ENCODE results near the gene PCSK4. TPM values are rescaled to one million over a fixed set of nuclear protein-coding genes. Genes with fewer than 3 reads are reported as not detected.

Gene PCSK4
- total and polyA plus RNA-seq, 2 of the 4 experiments (the other 2 are of a cell fraction) = 0.72 to 1.7 TPM

- no peak for TF ChIP-seq MAFK (IDR thresholded peaks at IDR 0.05; ENCODE audit: low read depth, low read length)
- TF ChIP-seq BHLHE40 (IDR thresholded peaks at IDR 0.05; ENCODE audit: low read depth, low read length) = no peak
Observed at GRCh38 chr19:1505991-1506881, 16.1 kb upstream of the PCSK4 start (continued).

GRCh38 chr19:1505012-1505411 lies 14.9 kb upstream of the PCSK4 start:
- no peaks in the 10 kb centered on the region for H3K9me3 ChIP-seq (ENCODE audit: control insufficient read depth, insufficient read depth, low read length)
- ATAC-seq (ENCODE audit: low read depth) (no peak), DNase-seq (no peak)
- no peak overlapping the region for H2AK5ac ChIP-seq (ENCODE audit: low read depth, low read length)
- intact Hi-C loops (cut with micrococcal nuclease) (no loop called here), in situ Hi-C loops (cut with MboI; ENCODE audit: low sequenced_read_pairs) (no loop called here), dilution Hi-C loops (cut with HindIII; ENCODE audit: low sequenced_read_pairs, unreplicated experiment) (no loop called here)
- H2BK15ac ChIP-seq (ENCODE audit: low read depth, low read length) = no peak overlapping the region
- H2AK9ac ChIP-seq (replicated peaks; ENCODE audit: low read depth, low read length, poor library complexity) = no peak overlapping the region
- H2BK120ac ChIP-seq (ENCODE audit: low read depth, low read length) = no peak overlapping the region
- POLR2A ChIA-PET (ENCODE audit: unreplicated experiment) = no interaction called here
- no peak overlapping the region for H4K8ac ChIP-seq (ENCODE audit: low read depth in 2 of 2, low read length in 2 of 2)
- 70% methylated on average over 2 of the region's 8 CpGs; no CpG with 5 or more reads in 1 of the 2 experiments for WGBS, 2 experiments (ENCODE audit: extremely low coverage in 2 of 2, insufficient read length in 1 of 2)
- H3K9me1 ChIP-seq (ENCODE audit: insufficient read depth, low read length) = no peaks in the 10 kb centered on the region; the same call in 1 of the 2 replicates
- no peak overlapping the region for H4K91ac ChIP-seq (ENCODE audit: insufficient read depth, low read depth, low read length)
- no TSS peak for BruUV-seq (replicated peaks)
- no peak overlapping the region for H3K18ac ChIP-seq (ENCODE audit: low read depth, low read length)
- H4K5ac ChIP-seq (ENCODE audit: low read depth, low read length) = no peak overlapping the region
- CTCF ChIA-PET = no interaction called here
- H3K23ac ChIP-seq (ENCODE audit: low read depth, low read length) = no peak overlapping the region
- H3K27ac ChIP-seq (ENCODE audit: insufficient read depth, low read length) = no peak overlapping the region
- no peak overlapping the region for H3K56ac ChIP-seq (ENCODE audit: extremely low read depth, insufficient read depth, low read length)
- no peaks in the 10 kb centered on the region for H3K79me1 ChIP-seq (ENCODE audit: low read depth in 1 of 2, low read length in 2 of 2)
- peaks cover 12% of the 10 kb centered on the region for H3K36me3 ChIP-seq (ENCODE audit: control insufficient read depth, insufficient read depth, low read length)
- no peak overlapping the region for H3K4me2 ChIP-seq (ENCODE audit: low read depth, low read length)
- H4K20me1 ChIP-seq (ENCODE audit: insufficient read depth, low read length) = no peaks in the 10 kb centered on the region; the same call in 1 of the 2 replicates
- peaks cover 7% of the 10 kb centered on the region; the same call in 1 of the 2 replicates for H3K27me3 ChIP-seq (ENCODE audit: control insufficient read depth, insufficient read depth, low read length)
- H3K9ac ChIP-seq (ENCODE audit: low read depth, low read length) = no peak overlapping the region
- H3K4me1 ChIP-seq (ENCODE audit: control insufficient read depth, insufficient read depth, low read length) = peaks cover 5% of the 10 kb centered on the region
- TF ChIP-seq MAZ (IDR thresholded peaks at IDR 0.05; ENCODE audit: borderline replicate concordance, low read depth, low read length) = no peak
- TF ChIP-seq CEBPB (IDR thresholded peaks at IDR 0.05; ENCODE audit: low read depth, low read length) = no peak
- TF ChIP-seq MAFK (IDR thresholded peaks at IDR 0.05; ENCODE audit: low read depth, low read length) = no peak
- H2AFZ ChIP-seq (replicated peaks; ENCODE audit: low read length, poor library complexity) = no peak overlapping the region
- H3K4me3 ChIP-seq (ENCODE audit: insufficient read depth, low read depth, low read length) = no peak overlapping the region
- no peak overlapping the region for H3K14ac ChIP-seq (replicated peaks; ENCODE audit: low read depth, low read length)
- no peak overlapping the region for H3K4ac ChIP-seq (ENCODE audit: low read depth, low read length)
- no peak overlapping the region for H2BK5ac ChIP-seq (ENCODE audit: low read depth, low read length, poor library complexity, severe bottlenecking)
- no peak overlapping the region for H2BK20ac ChIP-seq (ENCODE audit: low read depth, low read length)

Measured in IMR-90 (cell line).